ENCODE data around the gene COMP. TPM values are rescaled to one million over a fixed set of nuclear protein-coding genes. Genes with fewer than 3 reads are reported as not detected.

COMP gene
- total and polyA plus RNA-seq, 10 donors: 0.04 to 1.0 (median 0.13) TPM; not detected in 7

- no peaks in the 10 kb centered on the region for H3K4me1 ChIP-seq
These were observed 20.3 kb downstream of the COMP start for GRCh38 chr19:18770663-18771327.

DNA sequence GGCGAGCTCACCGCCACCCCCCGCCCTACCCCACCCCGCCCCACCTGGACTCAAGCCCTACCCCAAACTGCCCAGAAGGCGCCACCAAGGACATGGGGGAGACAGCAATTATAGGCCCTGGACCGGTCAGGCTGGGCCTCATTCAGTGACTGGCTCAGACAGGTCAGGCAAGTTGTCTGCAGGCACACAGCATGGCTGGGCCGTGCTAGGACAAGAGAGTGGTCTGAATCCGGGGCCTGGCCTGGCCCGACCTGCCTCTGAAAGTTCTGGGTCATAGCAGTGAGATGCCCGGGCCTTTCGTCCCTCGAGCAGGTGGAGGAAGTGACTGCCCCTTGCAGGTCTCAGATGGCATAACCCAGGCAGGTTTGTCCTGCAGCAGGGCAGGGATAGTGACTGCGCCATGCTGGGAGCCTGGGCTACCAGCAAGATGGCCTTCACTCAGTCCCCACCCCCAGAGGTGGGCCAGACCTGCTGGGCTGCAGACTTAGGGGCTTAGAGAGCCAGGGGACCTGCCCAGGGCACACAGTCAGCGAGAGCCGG lies 21.0 kb downstream of the COMP start:
- TF ChIP-seq POLR2AphosphoS5 (IDR thresholded peaks at IDR 0.05) (no peak), POLR2A (IDR thresholded peaks at IDR 0.05) (no peak), CTCF (IDR thresholded peaks at IDR 0.05 in 8 of 11, conservative IDR thresholded peaks at IDR 0.05 in 3 of 11) (no peak)
- Histone ChIP-seq H3K9me3 (no peaks in the 10 kb centered on the region), H3K36me3 (peaks cover 0 to 17% (median 0%) of the 10 kb centered on the region in 6 donors), H3K4me3 (no peak overlapping the region), H3K27ac (no peak overlapping the region), H3K27me3 (replicated peaks in 1 of 7) (no peaks in the 10 kb centered on the region), H3K4me1 (no peaks in the 10 kb centered on the region)
- 90 to 98% (median 95%) methylated on average over 7 to 15 of the region's 15 CpGs for WGBS, 5 donors
- no peak for DNase-seq
- intact Hi-C loops (cut with DNase I; ENCODE audit: low total_unique reads): no loop called here

More at GRCh38 chr19:18770663-18771327, 20.3 kb downstream of the COMP start:
- intact Hi-C loops (cut with DNase I; ENCODE audit: low total_unique reads): no loop called here
- 84 to 92% (median 85%) methylated on average over 8 to 13 of the region's 13 CpGs for WGBS, 5 donors
- TF ChIP-seq POLR2A (IDR thresholded peaks at IDR 0.05) (no peak), POLR2AphosphoS5 (IDR thresholded peaks at IDR 0.05) (no peak), CTCF (IDR thresholded peaks at IDR 0.05 in 8 of 11, conservative IDR thresholded peaks at IDR 0.05 in 3 of 11) (no peak)
- Histone ChIP-seq H3K27ac (no peak overlapping the region), H3K27me3 (replicated peaks in 1 of 7) (no peaks in the 10 kb centered on the region), H3K36me3 (peaks cover 0 to 22% (median 0%) of the 10 kb centered on the region in 6 donors), H3K9me3 (no peaks in the 10 kb centered on the region), H3K4me3 (no peak overlapping the region)
- DNase-seq: no peak

DNA sequence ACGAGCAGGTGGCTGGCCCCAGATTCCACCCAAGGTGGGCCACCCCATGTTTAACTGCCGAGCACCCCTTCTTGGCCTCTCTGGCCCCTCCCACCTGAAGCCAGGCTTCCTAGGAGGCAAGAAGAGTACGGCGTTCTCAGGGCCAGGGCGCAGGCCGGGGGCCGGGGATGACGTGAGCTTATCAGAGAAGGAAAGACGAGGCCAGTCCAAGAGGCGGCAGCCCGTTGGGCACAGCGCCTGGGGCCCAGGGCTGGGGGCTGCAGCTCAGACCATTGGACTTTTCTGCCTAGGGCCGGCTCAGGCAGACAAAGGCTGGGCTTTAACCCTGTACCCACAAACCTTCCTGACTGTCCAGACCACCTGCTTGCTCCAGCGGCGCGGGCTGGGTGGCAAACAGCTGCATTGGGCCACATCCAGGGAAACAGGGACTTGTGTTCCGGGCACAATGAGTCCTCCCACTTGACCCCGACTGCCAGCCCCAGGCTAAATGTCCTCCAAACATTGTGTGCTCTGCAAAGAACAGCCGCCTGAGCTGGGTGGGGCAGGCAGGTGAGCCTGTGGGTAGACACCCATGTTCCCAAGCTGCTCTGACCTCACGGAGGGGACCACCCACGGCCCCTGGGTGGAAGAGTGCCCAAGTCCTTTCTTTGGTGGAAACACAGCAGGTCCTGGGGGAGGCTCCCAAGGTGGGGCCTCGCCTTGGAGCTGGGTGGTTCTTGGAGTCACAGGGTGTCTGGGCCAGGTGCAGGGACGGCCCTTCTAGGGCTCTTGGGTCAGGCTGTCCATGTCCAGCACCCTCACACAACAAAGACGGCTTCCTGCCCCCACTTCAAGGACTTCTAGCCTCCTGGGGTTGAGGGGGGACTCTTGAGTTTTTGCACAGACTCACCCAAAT lies 21.9 kb downstream of the COMP start:
- WGBS, 5 donors: 89 to 94% (median 91%) methylated on average over 14 to 24 of the region's 24 CpGs
- Histone ChIP-seq H3K4me1 (no peaks in the 10 kb centered on the region), H3K9me3 (no peaks in the 10 kb centered on the region), H3K27ac (no peak overlapping the region), H3K4me3 (no peak overlapping the region), H3K36me3 (peaks cover 0 to 17% (median 0%) of the 10 kb centered on the region in 6 donors), H3K27me3 (replicated peaks in 1 of 7) (no peaks in the 10 kb centered on the region)
- TF ChIP-seq POLR2A (IDR thresholded peaks at IDR 0.05) (no peak), POLR2AphosphoS5 (IDR thresholded peaks at IDR 0.05) (peak in 1 of 3 donors; percentile 32)
- no peak for DNase-seq
- intact Hi-C loops (cut with DNase I; ENCODE audit: low total_unique reads): no loop called here

DNA sequence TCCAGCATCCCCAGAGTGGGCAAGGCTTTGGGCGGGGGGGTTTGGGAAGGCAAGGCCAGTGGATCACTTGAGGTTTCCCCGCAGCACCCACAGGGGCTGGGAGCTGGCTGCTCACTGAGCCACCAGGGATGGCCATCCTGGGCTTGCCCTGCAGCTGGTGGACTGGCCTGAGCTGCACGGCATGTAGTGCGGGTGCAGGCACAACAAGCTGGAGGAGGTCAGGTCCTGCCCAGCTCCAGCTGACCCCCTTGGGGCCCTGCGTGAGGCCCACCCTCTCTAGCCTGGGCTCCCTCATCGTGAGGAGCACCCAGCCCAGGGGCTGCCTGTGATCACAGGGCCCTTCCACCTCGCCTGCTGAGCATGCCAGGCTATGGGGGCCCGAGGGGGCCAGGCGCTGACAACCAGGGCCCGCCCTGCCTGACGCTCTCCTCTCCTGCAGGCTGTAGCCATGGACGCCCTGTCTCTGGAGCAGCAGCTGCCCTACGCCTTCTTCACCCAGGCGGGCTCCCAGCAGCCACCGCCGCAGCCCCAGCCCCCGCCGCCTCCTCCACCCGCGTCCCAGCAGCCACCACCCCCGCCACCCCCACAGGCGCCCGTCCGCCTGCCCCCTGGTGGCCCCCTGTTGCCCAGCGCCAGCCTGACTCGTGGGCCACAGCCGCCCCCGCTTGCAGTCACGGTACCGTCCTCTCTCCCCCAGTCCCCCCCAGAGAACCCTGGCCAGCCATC lies 22.9 kb downstream of the COMP start:
- H3K9me3 ChIP-seq: no peaks in the 10 kb centered on the region
- TF ChIP-seq POLR2A (IDR thresholded peaks at IDR 0.05) (no peak), CTCF (IDR thresholded peaks at IDR 0.05 in 8 of 11, conservative IDR thresholded peaks at IDR 0.05 in 3 of 11) (peak in 1 of 11 experiments; percentile 9)
- no peaks in the 10 kb centered on the region for H3K27me3 ChIP-seq (replicated peaks in 1 of 7)
- DNase-seq: no peak
- WGBS, 5 donors: 71 to 96% (median 86%) methylated on average over 21 to 30 of the region's 30 CpGs
- no peak overlapping the region for H3K4me3 ChIP-seq
- H3K36me3 ChIP-seq: peaks cover 0 to 17% (median 0%) of the 10 kb centered on the region in 6 donors
- no peak overlapping the region for H3K27ac ChIP-seq
- no peaks in the 10 kb centered on the region for H3K4me1 ChIP-seq
- intact Hi-C loops (cut with DNase I; ENCODE audit: low total_unique reads): no loop called here
